ENCODE data around the gene KPNA6.

The KPNA6 gene

GRCh38 chr1:32150847-32151246 lies 43.0 kb downstream of the KPNA6 start:
- Histone ChIP-seq H3K27me3 (ENCODE audit: insufficient read depth, low read length, poor library complexity) (no peaks in the 10 kb centered on the region), H3K4me3 (ENCODE audit: low read depth in 1 of 2, low read length in 2 of 2) (no peak overlapping the region)
- ATAC-seq (ENCODE audit: insufficient read depth, low read depth): no peak

GRCh38 chr1:32151319-32151787 lies 43.5 kb downstream of the KPNA6 start:
- DNase-seq (no peak), ATAC-seq (ENCODE audit: insufficient read depth, low read depth) (no peak)
- H2AFZ ChIP-seq (ENCODE audit: low read depth, low read length): no peak overlapping the region
- no peak overlapping the region for H3K27ac ChIP-seq (ENCODE audit: low read length)
- TF ChIP-seq CTCF (IDR thresholded peaks at IDR 0.05; ENCODE audit: borderline replicate concordance, extremely low read depth, low read length, poor library complexity, severe bottlenecking): no peak
- no peak for TF ChIP-seq EZH2 (IDR thresholded peaks at IDR 0.05; ENCODE audit: borderline replicate concordance, low read depth, low read length, severe bottlenecking)
- no peak overlapping the region for H3K4me2 ChIP-seq (ENCODE audit: insufficient read depth, low read length)
- H4K20me1 ChIP-seq (ENCODE audit: insufficient read depth, low read length): peaks cover 24% of the 10 kb centered on the region; the same call in 1 of the 2 replicates
- H3K4me1 ChIP-seq (ENCODE audit: insufficient read depth, low read length): no peaks in the 10 kb centered on the region
- H3K9me3 ChIP-seq (ENCODE audit: insufficient read depth, low read length, severe bottlenecking): peaks cover 8% of the 10 kb centered on the region
- peaks cover 84% of the 10 kb centered on the region for H3K79me2 ChIP-seq (ENCODE audit: insufficient read depth, low read length)
- H3K4me3 ChIP-seq (ENCODE audit: low read depth in 1 of 2, low read length in 2 of 2): no peak overlapping the region
- no peaks in the 10 kb centered on the region for H3K27me3 ChIP-seq (ENCODE audit: insufficient read depth, low read length, poor library complexity)
- no peak overlapping the region for H3K9ac ChIP-seq (ENCODE audit: low read depth, low read length)
- peaks cover 27% of the 10 kb centered on the region for H3K36me3 ChIP-seq (ENCODE audit: insufficient read depth, low read length)

More at GRCh38 chr1:32150847-32151246, 43.0 kb downstream of the KPNA6 start:
- Histone ChIP-seq H3K79me2 (ENCODE audit: insufficient read depth, low read length) (peaks cover 89% of the 10 kb centered on the region), H3K4me1 (ENCODE audit: insufficient read depth, low read length) (no peaks in the 10 kb centered on the region), H4K20me1 (ENCODE audit: insufficient read depth, low read length) (peaks cover 24% of the 10 kb centered on the region; the same call in 1 of the 2 replicates), H3K4me2 (ENCODE audit: insufficient read depth, low read length) (no peak overlapping the region), H3K9ac (ENCODE audit: low read depth, low read length) (no peak overlapping the region), H3K27ac (ENCODE audit: low read length) (no peak overlapping the region), H2AFZ (ENCODE audit: low read depth, low read length) (no peak overlapping the region), H3K36me3 (ENCODE audit: insufficient read depth, low read length) (peaks cover 22% of the 10 kb centered on the region), H3K9me3 (ENCODE audit: insufficient read depth, low read length, severe bottlenecking) (peaks cover 8% of the 10 kb centered on the region)
- TF ChIP-seq CTCF (IDR thresholded peaks at IDR 0.05; ENCODE audit: borderline replicate concordance, extremely low read depth, low read length, poor library complexity, severe bottlenecking) (no peak), EZH2 (IDR thresholded peaks at IDR 0.05; ENCODE audit: borderline replicate concordance, low read depth, low read length, severe bottlenecking) (no peak)
- no peak for DNase-seq

GRCh38 chr1:32159189-32159588 lies 51.3 kb downstream of the KPNA6 start:
- no peak for DNase-seq
- H3K36me3 ChIP-seq (ENCODE audit: insufficient read depth, low read length): peaks cover 89% of the 10 kb centered on the region

More at GRCh38 chr1:32159189-32159588, 51.3 kb downstream of the KPNA6 start:
- no peak for ATAC-seq (ENCODE audit: insufficient read depth, low read depth)
- Histone ChIP-seq H3K27me3 (ENCODE audit: insufficient read depth, low read length, poor library complexity) (no peaks in the 10 kb centered on the region), H2AFZ (ENCODE audit: low read depth, low read length) (no peak overlapping the region), H3K4me1 (ENCODE audit: insufficient read depth, low read length) (no peaks in the 10 kb centered on the region), H3K27ac (ENCODE audit: low read length) (no peak overlapping the region), H3K4me2 (ENCODE audit: insufficient read depth, low read length) (no peak overlapping the region), H3K9me3 (ENCODE audit: insufficient read depth, low read length, severe bottlenecking) (no peaks in the 10 kb centered on the region), H3K79me2 (ENCODE audit: insufficient read depth, low read length) (peaks cover 9% of the 10 kb centered on the region; the same call in 1 of the 2 replicates), H3K9ac (ENCODE audit: low read depth, low read length) (no peak overlapping the region), H3K4me3 (ENCODE audit: low read depth in 1 of 2, low read length in 2 of 2) (no peak overlapping the region), H4K20me1 (ENCODE audit: insufficient read depth, low read length) (no peaks in the 10 kb centered on the region; the same call in 1 of the 2 replicates)
- TF ChIP-seq CTCF (IDR thresholded peaks at IDR 0.05; ENCODE audit: borderline replicate concordance, extremely low read depth, low read length, poor library complexity, severe bottlenecking) (no peak), EZH2 (IDR thresholded peaks at IDR 0.05; ENCODE audit: borderline replicate concordance, low read depth, low read length, severe bottlenecking) (no peak)
